H9 (cell line): ENCODE data around the gene ADAMTS17. TPM values are rescaled to one million over a fixed set of nuclear protein-coding genes. Genes with fewer than 3 reads are reported as not detected.

Experiments
- DNase-seq: peaks from one replicate; pipeline ENCODE4 v3.0.0-alpha.2; 2017
- H2AFZ ChIP-seq: one replicate; pipeline ENCODE4 v1.6.1; 2013; ENCODE audit warnings: mild to moderate bottlenecking, low read length, control low read depth, moderate library complexity
- H2AK5ac ChIP-seq: 2 replicates; pipeline ENCODE4 v1.6.1; 2013; ENCODE audit warnings: low read length, control low read depth, mixed read lengths; ENCODE audit not compliant: insufficient read length
- H2BK120ac ChIP-seq: one replicate; pipeline ENCODE4 v1.6.1; 2013; ENCODE audit warnings: low read depth, mild to moderate bottlenecking, low read length, control low read depth, inconsistent platforms; ENCODE audit not compliant: poor library complexity, severe bottlenecking
- H2BK12ac ChIP-seq: 2 replicates; pipeline ENCODE4 v1.6.1; 2013; ENCODE audit warnings: low read length, control low read depth, mixed read lengths, low read depth; ENCODE audit not compliant: insufficient read length
- H2BK15ac ChIP-seq: 2 replicates; pipeline ENCODE4 v1.6.1; 2013; ENCODE audit warnings: low read depth, low read length, control low read depth
- H2BK20ac ChIP-seq: one replicate; pipeline ENCODE4 v1.6.1; 2013; ENCODE audit warnings: low read depth, mild to moderate bottlenecking, low read length, control low read depth, inconsistent platforms; ENCODE audit not compliant: poor library complexity, severe bottlenecking
- H2BK5ac ChIP-seq: 2 replicates; pipeline ENCODE4 v1.6.1; 2013; ENCODE audit warnings: low read length, control low read depth, mixed read lengths; ENCODE audit not compliant: insufficient read length
- H3K14ac ChIP-seq: 2 replicates; pipeline ENCODE4 v1.6.1; 2013; ENCODE audit warnings: low read length, control low read depth; ENCODE audit not compliant: insufficient read depth
- H3K18ac ChIP-seq: 2 replicates; pipeline ENCODE4 v1.6.1; 2013; ENCODE audit warnings: low read depth, mild to moderate bottlenecking, mixed read lengths, low read length, control low read depth; ENCODE audit not compliant: insufficient read length
- H3K23ac ChIP-seq: 2 replicates; pipeline ENCODE4 v1.6.1; 2013; ENCODE audit warnings: low read length, control low read depth, mixed read lengths, low read depth; ENCODE audit not compliant: insufficient read length
- H3K23me2 ChIP-seq: 2 replicates; pipeline ENCODE4 v1.6.1; 2013; ENCODE audit warnings: low read depth, mild to moderate bottlenecking, mixed read lengths, low read length, control low read depth; ENCODE audit not compliant: insufficient read length, poor library complexity, severe bottlenecking
- H3K27ac ChIP-seq: 2 replicates; pipeline ENCODE4 v1.5.1; 2013; ENCODE audit warnings: low read length, control low read depth, mixed read lengths, low read depth; ENCODE audit not compliant: insufficient read length
- H3K27me3 ChIP-seq: 2 replicates; pipeline ENCODE4 v1.6.1; 2013; ENCODE audit warnings: low read length, control low read depth, inconsistent platforms; ENCODE audit not compliant: insufficient read depth
- H3K4ac ChIP-seq: 2 replicates; pipeline ENCODE4 v1.6.1; 2013; ENCODE audit warnings: low read depth, mild to moderate bottlenecking, control low read depth, inconsistent platforms, low read length, moderate library complexity
- H3K4me1 ChIP-seq: 2 replicates; pipeline ENCODE4 v1.6.1; 2013; ENCODE audit warnings: low read length, control low read depth, inconsistent platforms; ENCODE audit not compliant: insufficient read depth
- H3K4me2 ChIP-seq: 2 replicates; pipeline ENCODE4 v1.6.1; 2013; ENCODE audit warnings: low read length, control low read depth, mixed read lengths; ENCODE audit not compliant: insufficient read length, insufficient read depth
- H3K56ac ChIP-seq: 2 replicates; pipeline ENCODE4 v1.6.1; 2013; ENCODE audit warnings: low read depth, mild to moderate bottlenecking, mixed read lengths, low read length, control low read depth; ENCODE audit not compliant: insufficient read length
- H3K79me1 ChIP-seq: 2 replicates; pipeline ENCODE4 v1.6.1; 2013; ENCODE audit warnings: low read depth, mild to moderate bottlenecking, moderate library complexity, low read length, control low read depth, inconsistent platforms; ENCODE audit not compliant: insufficient read depth, poor library complexity, severe bottlenecking
- H3K79me2 ChIP-seq: 2 replicates; pipeline ENCODE4 v1.6.1; 2013; ENCODE audit warnings: low read length, control low read depth, inconsistent platforms; ENCODE audit not compliant: insufficient read depth
- H3K9ac ChIP-seq: 2 replicates; pipeline ENCODE4 v1.6.1; 2013; ENCODE audit warnings: low read length, control low read depth, mixed read lengths; ENCODE audit not compliant: insufficient read length; ENCODE audit errors: extremely low read depth
- H3K9me3 ChIP-seq: one replicate; pipeline ENCODE4 v1.6.1; 2013; ENCODE audit warnings: low read depth, low read length, inconsistent platforms; ENCODE audit not compliant: control insufficient read depth
- H3T11ph ChIP-seq: one replicate; pipeline ENCODE4 v1.6.1; 2013; ENCODE audit warnings: mild to moderate bottlenecking, low read length, control low read depth, inconsistent platforms
- H4K20me1 ChIP-seq: one replicate; pipeline ENCODE4 v1.6.1; 2013; ENCODE audit not compliant: control insufficient read depth, insufficient read length, insufficient read depth
- H4K5ac ChIP-seq: 2 replicates; pipeline ENCODE4 v1.6.1; 2013; ENCODE audit warnings: low read depth, mild to moderate bottlenecking, mixed read lengths, low read length, control low read depth; ENCODE audit not compliant: insufficient read length
- H4K8ac ChIP-seq: replicated peaks from 2 replicates; pipeline ENCODE4 v1.6.1; 2013; ENCODE audit warnings: low read length, control low read depth, mixed read lengths, low read depth; ENCODE audit not compliant: insufficient read length
- H4K91ac ChIP-seq: 2 replicates; pipeline ENCODE4 v1.6.1; 2013; ENCODE audit warnings: low read depth, mild to moderate bottlenecking, moderate library complexity, mixed read lengths, low read length, control low read depth; ENCODE audit not compliant: insufficient read length
- H3K27ac Mint-ChIP-seq, 3 experiments: 2 replicates in 2 of 3; 3 replicates in 1 of 3; pipeline ENCODE4 v1.8.0; 2020 to 2021; ENCODE audit warnings: mixed read lengths in 3 of 3, mild to moderate bottlenecking in 1 of 3, moderate library complexity in 1 of 3
- H3K27me3 Mint-ChIP-seq: 2 replicates; pipeline ENCODE4 v1.8.0; 2021; ENCODE audit warnings: low read depth, mild to moderate bottlenecking, moderate library complexity, mixed read lengths
- H3K36me3 Mint-ChIP-seq, 3 experiments: 2 replicates in 2 of 3; 3 replicates in 1 of 3; pipeline ENCODE4 v1.8.0; 2020 to 2021; ENCODE audit warnings: low read depth in 3 of 3, mixed read lengths in 3 of 3; ENCODE audit not compliant: insufficient read depth in 1 of 3
- H3K4me1 Mint-ChIP-seq, 2 experiments: 2 replicates each; pipeline ENCODE4 v1.8.0; 2020; ENCODE audit warnings: mixed read lengths in 2 of 2
- H3K4me3 Mint-ChIP-seq, 2 experiments: 2 replicates in 1 of 2; 3 replicates in 1 of 2; pipeline ENCODE4 v1.8.0; 2020 to 2021; ENCODE audit warnings: mild to moderate bottlenecking in 2 of 2, mixed read lengths in 2 of 2, moderate library complexity in 1 of 2
- H3K9me3 Mint-ChIP-seq, 2 experiments: 2 replicates in 1 of 2; 3 replicates in 1 of 2; pipeline ENCODE4 v1.8.0; 2020; ENCODE audit warnings: mild to moderate bottlenecking in 2 of 2, mixed read lengths in 2 of 2, moderate library complexity in 1 of 2
- CTCF ChIP-seq: fragments of 200-600 bp; sonication (generic); conservative IDR thresholded peaks from 3 replicates; pipeline ENCODE4 v1.8.0; 2021; ENCODE audit warnings: antibody characterized with exemption, mild to moderate bottlenecking
- WGBS: extraction: QIAGEN DNeasy Blood & Tissue Kit; methylation state at CpG from one replicate; pipeline ENCODE4 v1.1.7; 2013; ENCODE audit warnings: missing lambda C conversion rate, low lambda C conversion rate, mixed read lengths; ENCODE audit not compliant: insufficient read length; ENCODE audit errors: extremely low coverage; 5-methylcytosine and 5-hydroxymethylcytosine counted together
- total RNA-seq: library from RNA; stranded (reverse); gene quantifications from 2 replicates; pipeline ENCODE4 v1.2.1, GENCODE V29; 2021

ADAMTS17 gene
- total RNA-seq, 1 experiment from 2014 or later: 2.9 TPM

DNA sequence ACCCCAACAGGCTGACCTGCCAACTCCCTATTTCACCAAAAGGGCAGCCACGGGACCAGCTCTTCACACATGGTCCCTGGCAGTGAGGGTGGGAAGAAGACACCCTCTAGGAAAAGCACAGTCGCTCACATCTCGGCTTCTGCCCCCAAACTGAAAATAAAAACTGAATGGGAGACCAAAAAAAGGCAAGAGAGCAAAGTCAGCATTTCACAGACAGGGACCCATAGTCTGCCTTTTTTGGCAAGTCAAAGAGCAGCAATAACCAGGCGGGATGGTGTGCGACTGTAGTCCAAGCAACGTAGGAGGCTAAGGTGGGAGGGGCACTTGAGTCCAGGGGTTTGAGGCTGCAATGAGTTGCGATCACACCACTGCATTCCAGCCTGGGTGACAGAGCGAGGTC, 154.1 kb downstream of the ADAMTS17 start:
- Histone ChIP-seq H3K79me2 (no peaks in the 10 kb centered on the region), H3K4me1 (peaks cover 6% of the 10 kb centered on the region; the same call in 1 of the 2 replicates), H4K20me1 (no peaks in the 10 kb centered on the region), H2BK5ac (no peak overlapping the region), H2AFZ (no peak overlapping the region), H4K91ac (no peak overlapping the region), H3K4me2 (no peak overlapping the region), H2BK20ac (no peak overlapping the region), H3K27me3 (no peaks in the 10 kb centered on the region), H2BK12ac (no peak overlapping the region), H3K79me1 (no peaks in the 10 kb centered on the region), H3K9ac (no peak overlapping the region), H3K27ac (no peak overlapping the region), H3T11ph (no peak overlapping the region), H3K4ac (no peak overlapping the region), H3K56ac (no peak overlapping the region), H2AK5ac (no peak overlapping the region), H3K18ac (no peak overlapping the region), H3K23me2 (no peaks in the 10 kb centered on the region), H3K14ac (no peak overlapping the region), H4K8ac (no peak overlapping the region), H3K23ac (no peak overlapping the region), H4K5ac (no peak overlapping the region), H3K9me3 (no peaks in the 10 kb centered on the region), H2BK120ac (no peak overlapping the region), H2BK15ac (no peak overlapping the region)
- Mint-ChIP-seq H3K4me1 (peaks cover 22 to 23% of the 10 kb centered on the region in 2 experiments), H3K36me3 (no peaks in the 10 kb centered on the region; a peak in 1 of 7 replicates), H3K4me3 (no peak overlapping the region), H3K27ac (no peak overlapping the region), H3K9me3 (peaks cover 0 to under 1% of the 10 kb centered on the region in 2 experiments; a peak in 1 of 5 replicates), H3K27me3 (peaks cover 10% of the 10 kb centered on the region)
- TF ChIP-seq CTCF: no peak
- no peak for DNase-seq
- WGBS: no CpG with 5 or more reads among the region's 8 CpGs
